T1000 (cell line): Measurements from ENCODE around the gene SCEL.
"Not testable (repeated sequence)": the region's sequence is repeated elsewhere in the genome, so short reads cannot be mapped to it uniquely, and the experiment has no call there.

Experiments used
- DNase-seq: peaks from one replicate; lab custom pipeline; 2025; ENCODE audit warnings: mixed read lengths; lab: John Stamatoyannopoulos, UW

The SCEL gene

DNA sequence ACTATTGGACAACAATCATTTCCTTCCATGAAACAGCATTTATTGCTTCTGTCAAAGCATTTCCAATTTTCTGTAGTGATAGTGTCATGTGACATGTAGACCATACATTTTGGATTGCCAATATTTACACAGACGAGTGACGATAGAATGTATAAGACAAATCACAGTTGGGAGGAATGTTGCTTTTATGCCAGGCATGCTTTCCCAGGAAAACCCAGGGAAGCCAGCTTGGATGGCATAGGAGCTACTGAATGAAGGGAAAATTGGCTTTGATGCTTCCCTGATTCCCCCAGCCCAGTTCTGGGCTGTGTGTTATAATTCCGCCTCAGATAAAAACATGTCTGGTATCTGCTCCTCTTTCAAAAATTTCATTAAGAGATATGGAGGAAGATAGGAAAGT lies 22.5 kb downstream of the SCEL start:
- no peak for DNase-seq

GRCh38 chr13:77563111-77563510 lies 27.6 kb downstream of the SCEL start:
- DNase-seq: no peak

DNA sequence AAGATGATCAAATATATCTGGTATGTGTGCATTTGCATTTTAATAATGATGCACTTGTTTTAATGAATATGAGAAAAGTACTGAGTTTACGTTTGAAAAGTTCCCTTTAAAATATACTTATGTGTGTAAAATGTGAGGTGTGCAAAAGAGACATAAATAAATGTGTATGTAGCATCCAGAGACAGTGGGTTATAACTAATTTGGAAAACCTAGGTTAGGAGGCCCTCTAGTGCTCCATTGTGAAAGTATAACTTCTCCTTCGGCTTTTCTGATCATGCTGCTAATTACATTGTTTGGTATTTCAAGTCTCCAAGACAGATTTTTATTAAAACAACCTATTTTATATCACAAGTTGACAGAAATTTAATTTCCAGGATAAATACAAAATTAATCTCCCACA lies 30.1 kb downstream of the SCEL start:
- DNase-seq: no peak

GRCh38 chr13:77571956-77572355 lies 36.5 kb downstream of the SCEL start:
- DNase-seq: no peak

GRCh38 chr13:77574096-77574495 lies 38.6 kb downstream of the SCEL start:
- no peak for DNase-seq

DNA sequence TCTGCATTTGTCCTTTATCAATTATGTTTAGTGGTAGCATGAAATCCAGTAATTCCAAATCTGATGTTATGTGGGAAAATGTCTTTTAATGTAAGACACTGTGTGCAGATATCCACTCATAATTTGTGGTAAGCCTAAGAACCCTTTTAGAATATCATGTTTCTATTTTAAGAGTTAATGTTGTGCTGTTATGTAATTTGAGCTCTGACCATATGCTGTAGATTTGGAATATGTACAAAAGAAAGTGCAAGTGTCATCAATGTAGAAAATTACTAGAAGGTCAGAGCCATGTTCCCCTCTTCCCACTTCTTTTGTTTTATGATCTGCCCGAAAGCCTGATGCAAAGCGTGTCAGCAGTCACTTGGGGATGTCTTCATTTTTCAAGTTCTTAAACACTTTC lies 44.5 kb downstream of the SCEL start:
- no peak for DNase-seq

DNA sequence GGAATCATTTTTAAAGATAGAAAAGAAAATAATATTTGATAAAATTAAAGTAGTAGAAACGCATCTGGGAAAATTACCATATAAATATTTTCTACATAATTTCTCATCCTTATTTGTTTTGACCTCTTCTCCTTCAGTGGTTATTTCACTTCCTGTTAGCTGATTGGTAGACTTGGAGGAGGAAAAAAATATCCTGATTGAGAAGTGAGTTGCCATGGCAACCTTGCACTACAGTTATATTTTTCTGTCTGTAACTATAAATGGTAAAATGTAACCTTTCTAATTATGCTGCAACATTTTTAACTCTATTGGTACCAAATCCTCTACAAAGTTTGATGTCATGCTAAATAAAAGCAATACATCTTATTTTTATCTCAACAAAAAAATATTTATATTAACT lies 45.2 kb downstream of the SCEL start:
- DNase-seq: no peak

DNA sequence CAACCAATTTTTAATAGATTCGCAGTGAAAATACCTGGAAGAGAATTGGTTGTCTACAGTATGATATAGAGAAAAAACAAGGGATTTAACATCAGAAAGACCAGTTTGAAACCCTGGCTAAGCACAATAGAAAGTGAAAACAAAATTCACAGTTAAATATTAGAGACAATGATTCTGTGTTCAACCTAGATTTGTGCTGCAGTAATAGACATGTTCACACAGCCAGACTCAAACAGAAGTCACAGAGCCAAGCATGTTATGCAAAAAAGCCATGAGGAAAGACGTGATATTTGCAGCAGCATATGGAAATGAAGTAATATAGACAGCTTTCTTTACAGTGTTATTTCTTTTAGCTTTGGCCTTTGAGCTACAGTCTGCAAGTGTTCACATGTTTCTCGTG lies 48.1 kb downstream of the SCEL start:
- DNase-seq: no peak

DNA sequence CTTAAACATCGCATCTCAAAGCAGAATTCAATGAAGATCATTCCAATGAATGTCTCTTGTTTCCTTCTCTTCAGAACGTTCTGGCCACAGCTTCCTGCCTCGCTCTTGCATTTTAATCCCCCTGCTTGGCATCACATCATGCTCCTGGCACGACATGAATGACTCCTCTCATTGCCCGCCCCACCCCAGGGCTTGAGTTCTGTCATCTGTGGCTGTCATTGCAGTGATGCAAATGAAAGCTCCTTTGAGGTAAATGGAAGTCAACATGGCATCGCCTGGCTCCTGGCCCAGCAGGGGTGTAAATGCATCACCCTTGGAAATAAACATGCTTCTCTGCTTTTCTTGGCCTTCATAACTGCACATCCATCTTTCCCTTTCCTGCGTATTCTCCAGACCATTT lies 48.6 kb downstream of the SCEL start:
- DNase-seq: no peak

DNA sequence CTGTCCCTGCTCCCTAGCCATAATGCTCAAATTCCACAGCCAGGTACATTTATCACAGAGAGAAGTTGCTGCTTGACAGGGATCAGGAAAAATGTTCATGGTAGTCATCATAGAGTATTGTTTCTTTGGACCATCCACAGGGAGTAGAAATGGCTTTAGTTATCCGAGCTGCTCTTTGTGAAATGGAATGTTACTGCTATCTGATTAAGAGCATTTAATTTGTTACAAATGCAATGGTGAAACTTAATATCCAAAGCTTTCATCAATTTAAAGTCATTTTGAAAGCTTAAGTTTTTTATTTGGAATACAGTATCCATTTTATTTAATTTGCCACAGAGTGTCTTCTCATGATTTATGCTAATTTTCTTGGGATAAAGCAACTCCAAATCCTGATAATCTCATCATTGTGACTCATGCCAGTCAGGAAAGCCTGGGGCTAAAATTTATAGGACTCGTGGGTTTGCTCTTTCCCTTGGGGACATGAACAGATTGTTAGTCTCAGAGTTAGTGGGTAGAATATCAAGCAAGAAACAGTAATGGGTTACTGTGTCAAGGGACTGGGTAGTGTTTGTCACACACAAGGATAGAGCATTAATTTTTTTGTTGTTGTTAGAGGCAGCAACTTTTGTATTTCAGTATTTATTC lies 59.8 kb downstream of the SCEL start:
- peak; percentile 32 for DNase-seq

DNA sequence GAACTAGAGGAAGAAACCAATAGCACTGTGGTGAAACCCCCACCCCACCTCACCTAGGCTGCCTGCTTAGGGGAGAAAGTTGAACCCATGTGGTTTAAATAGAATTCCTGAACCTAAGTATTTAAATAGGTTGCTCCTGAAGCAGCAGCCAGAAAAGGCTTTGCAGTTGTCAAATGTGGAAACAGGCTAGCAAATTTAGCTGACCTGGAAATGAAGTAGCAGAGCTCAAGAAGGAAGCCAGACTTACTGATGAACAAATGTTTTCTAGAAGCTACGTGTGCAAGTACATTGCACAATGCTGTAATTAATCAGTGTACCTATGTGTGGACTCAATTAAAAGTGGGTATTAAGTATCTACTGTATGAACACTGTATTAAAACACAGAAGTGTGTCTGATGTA lies 61.3 kb downstream of the SCEL start:
- DNase-seq: no peak

GRCh38 chr13:77599351-77599750 lies 63.8 kb downstream of the SCEL start:
- DNase-seq: no peak

DNA sequence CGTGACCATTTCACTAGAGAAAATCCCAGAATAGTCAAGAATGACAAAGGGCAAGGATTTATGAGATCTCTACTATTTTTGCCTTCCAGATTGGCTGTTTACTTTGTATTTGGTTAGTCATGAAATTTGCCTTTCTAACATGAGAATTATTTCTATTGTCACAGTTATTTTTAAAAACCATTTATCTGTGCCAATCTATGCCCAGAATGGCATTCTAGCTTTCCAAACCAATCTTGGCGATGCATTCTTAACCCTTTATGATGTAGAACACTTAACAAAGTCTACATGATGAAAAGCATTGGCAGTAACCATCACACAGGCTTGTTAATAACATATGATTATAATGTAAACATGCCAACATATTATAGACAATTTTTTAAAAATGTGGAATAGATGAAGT lies 65.2 kb downstream of the SCEL start:
- no peak for DNase-seq

DNA sequence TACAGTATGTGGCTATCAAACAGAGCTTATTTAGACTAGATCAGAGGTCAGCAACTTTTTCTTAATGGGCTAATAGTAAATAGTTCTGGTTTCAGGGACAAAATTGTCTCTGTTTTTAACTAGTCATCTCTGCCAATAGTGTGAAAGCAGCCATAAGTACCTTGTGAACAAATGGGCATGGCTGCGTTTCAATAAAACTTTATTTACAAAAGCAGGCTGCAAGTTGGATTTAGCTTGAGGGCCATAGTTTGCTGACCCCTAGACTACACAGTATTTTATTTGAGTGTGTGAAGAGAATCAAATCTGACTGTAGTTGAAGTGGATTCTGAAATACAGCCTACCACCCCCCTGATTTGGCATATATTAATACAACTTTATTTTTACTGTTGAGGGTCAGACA lies 75.6 kb downstream of the SCEL start:
- no peak for DNase-seq

GRCh38 chr13:77616027-77616426 lies 80.5 kb downstream of the SCEL start:
- no peak for DNase-seq

GRCh38 chr13:77619655-77620054 lies 84.1 kb downstream of the SCEL start:
- no peak for DNase-seq

DNA sequence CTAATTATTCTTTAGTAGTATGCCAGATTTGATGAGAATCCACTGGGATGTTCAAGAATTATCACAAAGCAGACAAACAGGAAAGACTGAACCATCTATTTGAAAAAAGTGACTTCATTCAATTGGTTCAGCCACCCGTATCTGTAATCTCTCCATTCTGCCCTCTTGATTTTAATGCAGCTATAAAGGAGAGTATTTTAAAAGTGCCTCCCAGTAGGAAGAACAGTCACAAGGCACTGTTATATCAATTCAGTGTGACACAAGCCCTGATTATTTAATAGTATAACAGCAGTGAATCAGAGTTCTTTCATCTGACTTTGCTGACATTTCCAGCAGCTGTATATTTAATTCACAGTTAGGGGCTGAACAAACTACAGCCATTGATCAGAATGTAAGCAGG lies 84.6 kb downstream of the SCEL start:
- DNase-seq: no peak

DNA sequence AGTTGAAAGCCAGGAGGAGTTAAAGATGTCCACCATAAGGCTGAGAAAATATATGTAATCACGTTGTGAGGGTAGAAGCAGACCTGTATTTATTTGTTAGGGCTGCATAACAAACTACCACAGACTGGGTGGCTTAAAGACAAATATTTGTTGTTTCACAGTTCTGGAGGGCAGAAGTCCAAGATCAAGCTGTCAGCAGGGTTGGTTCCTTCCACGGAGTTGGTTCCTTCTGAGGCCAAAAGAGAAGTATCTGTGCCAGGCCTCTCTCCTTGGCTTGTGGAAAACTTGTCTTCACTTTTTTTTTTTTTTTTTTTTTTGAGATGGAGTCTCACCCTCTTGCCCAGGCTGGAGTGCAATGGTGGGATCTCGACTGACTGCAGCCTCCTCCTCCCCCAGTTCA lies 88.3 kb downstream of the SCEL start:
- DNase-seq: no peak

DNA sequence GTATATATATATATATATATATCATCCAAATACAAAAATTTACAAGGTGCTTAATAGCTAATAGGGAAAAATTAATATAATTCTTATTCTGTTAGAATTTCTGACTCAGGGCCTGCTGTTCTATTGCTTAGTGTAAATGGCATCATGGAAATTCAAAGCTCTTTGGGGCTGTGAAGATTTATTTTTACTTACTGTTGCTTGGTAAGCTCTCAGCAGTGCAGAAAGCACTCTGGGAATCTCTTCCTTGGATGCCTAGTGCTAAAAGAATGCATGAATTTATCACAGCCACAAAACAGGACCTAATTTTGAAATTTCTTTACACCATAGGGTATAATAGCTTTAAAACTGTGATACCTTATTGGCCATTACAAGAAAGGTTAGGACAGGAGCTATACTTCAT lies 92.7 kb downstream of the SCEL start:
- no peak for DNase-seq

DNA sequence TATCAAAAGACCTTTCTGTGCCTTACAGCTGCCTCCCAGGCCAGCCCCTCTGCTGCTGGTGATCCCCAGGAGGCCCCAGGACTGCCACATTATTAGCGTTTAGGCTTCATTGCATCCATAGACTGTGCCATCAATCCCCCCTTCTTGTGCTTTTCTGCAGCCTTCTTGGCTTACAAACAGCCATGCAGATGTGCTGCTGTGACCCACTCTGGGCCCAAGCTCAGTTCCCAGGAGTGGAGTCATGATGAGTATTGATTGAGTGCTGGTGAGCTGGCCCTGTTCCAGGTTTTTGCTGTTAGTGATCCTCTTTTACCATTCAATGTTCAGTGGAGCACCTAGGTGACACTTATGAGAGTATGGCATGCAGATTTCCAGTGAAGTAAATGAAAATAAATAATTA lies 102.1 kb downstream of the SCEL start:
- no peak for DNase-seq

GRCh38 chr13:77650409-77650808 lies 114.9 kb downstream of the SCEL start:
- DNase-seq: no peak

DNA sequence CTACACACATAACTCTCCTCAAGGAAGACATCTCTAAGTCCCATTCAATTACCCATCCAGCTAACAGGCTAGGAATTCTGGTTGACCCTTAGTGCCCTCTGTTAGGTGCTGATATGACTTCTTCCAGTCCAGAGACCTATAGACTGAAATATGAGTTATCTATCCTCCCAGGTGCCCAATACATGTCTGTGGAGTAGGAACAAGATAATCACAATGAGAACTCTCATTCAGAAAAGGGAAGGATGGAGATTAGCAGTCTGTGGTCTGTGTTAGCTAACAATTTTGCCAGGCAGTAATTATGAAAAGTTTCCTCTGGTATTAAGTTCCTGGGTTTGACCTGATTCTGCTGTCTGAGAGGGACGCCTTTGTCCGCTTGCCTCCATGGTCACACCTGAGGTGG lies 117.8 kb downstream of the SCEL start:
- DNase-seq: no peak

- not testable (repeated sequence) for DNase-seq
Measured at GRCh38 chr13:77660016-77660415, 124.5 kb downstream of the SCEL start.

GRCh38 chr13:77660841-77661250 lies 125.3 kb downstream of the SCEL start:
- DNase-seq: no peak

DNA sequence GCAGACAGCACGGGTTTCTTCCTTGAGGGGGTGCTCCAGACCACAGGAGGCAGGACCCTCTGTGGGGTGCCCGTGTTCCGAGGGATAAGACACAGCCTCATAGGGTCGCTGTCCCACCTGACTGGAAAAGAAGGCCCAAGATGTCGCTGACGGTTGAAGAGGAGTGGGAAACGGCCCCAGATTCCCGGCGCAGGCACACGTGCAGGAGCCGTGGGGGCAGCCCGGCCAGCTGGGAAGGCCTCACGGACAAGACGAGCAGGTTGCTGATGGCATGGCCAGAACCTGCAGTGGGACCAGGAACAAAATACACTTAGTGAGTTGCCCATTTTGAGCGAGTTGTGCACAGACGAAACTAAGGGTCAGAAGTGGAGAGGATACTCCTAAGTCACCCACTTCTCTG lies 126.8 kb downstream of the SCEL start:
- not testable (repeated sequence) for DNase-seq
